Measurements from ENCODE around the gene SNX25. TPM values are rescaled to one million over a fixed set of nuclear protein-coding genes. Genes with fewer than 3 reads are reported as not detected.

Gene SNX25
- total RNA-seq, 1 experiment from 2014 or later = 17.2 TPM

DNA sequence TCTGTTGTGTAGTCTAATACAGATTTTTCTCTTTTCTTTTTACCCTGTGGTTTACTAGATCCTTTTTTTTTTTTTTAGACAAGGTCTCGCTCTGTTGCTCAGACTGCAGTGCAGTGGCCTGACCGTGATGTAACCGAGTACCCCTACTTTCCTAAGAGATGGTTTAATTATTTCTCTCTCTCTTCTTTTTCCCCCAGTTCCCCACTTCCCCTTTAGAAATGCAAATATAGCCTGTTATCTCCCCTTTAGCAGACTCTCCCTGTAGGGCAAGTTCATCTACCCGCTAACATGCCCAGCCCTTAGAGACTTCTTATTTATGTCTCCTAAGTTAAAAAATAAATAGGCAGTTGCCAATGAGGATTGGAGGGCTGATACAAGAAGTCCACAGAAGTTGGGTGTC lies 4.5 kb downstream of the SNX25 start:
- Histone ChIP-seq H3K27me3 (ENCODE audit: control insufficient read depth, insufficient read depth, low read length) (peaks cover 5% of the 10 kb centered on the region; the same call in 1 of the 2 replicates), H3K4me3 (ENCODE audit: insufficient read depth, low read depth, low read length) (no peak overlapping the region), H3K36me3 (replicated peaks; ENCODE audit: control insufficient read depth, insufficient read depth, low read length) (no peaks in the 10 kb centered on the region)
- DNase-seq = peak; percentile 30

DNA sequence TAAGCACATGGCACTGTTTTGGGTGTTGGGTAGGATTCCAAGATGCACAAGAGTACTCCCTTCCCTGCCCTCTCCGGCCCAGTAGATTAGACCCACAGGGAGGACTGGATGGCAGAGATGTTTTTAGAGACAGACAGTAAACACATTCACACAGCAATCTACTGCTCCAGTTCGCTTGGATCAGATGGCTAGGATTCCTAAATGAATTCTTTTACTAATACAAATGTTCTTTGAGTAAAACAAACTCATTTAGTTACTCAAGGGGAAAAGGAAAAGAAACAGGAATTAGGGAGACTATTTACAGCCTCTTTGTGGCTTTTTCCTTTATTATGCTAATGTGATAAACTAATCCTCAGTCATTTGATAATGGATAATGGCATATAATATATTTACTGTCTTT lies 5.9 kb downstream of the SNX25 start:
- Histone ChIP-seq H3K27me3 (ENCODE audit: control insufficient read depth, insufficient read depth, low read length) (peaks cover 5% of the 10 kb centered on the region; the same call in 1 of the 2 replicates), H3K4me3 (ENCODE audit: insufficient read depth, low read depth, low read length) (no peak overlapping the region), H3K36me3 (replicated peaks; ENCODE audit: control insufficient read depth, insufficient read depth, low read length) (no peaks in the 10 kb centered on the region)
- peak; percentile 42 for DNase-seq

DNA sequence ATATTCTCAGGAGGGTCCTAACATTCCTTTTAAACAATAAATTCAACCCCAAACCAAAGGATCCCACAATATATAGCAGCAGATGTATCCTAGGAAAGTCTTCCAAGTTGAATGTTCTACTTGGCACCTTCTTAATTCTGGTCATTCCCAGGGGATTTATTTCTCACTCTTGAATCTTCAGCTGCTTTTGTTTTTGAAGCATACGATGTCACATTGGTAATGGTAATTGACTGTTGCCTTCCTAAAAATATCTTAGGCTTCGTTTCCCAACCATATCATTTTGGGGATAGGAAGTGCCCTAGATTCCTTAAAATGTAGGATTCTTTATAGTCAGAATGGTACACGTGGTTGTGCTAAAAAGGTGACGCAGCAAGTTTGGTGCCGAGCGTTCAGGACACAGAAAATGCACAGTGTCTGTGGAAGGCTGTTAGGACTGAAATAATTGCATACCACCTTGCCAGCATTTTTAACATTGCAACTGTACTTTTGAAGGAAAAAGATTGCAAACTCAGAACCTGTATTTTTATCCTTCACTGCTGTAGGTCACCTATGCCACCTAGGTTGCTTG lies 8.1 kb downstream of the SNX25 start:
- H3K4me3 ChIP-seq (ENCODE audit: insufficient read depth, low read depth, low read length) = no peak overlapping the region
- DNase-seq = no peak
- H3K27me3 ChIP-seq (ENCODE audit: control insufficient read depth, insufficient read depth, low read length) = no peaks in the 10 kb centered on the region
- no peaks in the 10 kb centered on the region for H3K36me3 ChIP-seq (replicated peaks; ENCODE audit: control insufficient read depth, insufficient read depth, low read length)

DNA sequence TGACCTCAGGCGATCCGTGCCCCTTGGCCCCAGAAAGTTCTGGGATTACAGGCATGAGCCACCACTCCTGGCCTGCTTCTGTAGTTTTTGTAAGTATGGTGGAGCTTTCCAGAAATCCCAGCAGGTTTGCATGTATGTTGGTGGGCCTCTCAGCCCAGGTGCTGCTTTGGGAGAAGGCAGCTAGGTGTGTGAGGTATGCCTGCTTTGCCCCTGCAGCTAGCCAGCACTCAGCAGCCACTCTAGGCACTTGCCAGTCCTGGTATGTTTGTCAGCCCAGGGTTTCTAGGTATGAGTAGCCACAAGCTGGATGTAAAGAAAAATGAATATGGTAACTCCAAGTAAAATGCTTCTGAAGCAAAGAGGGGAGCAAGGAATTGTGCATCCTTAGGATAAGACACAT lies 8.9 kb downstream of the SNX25 start:
- Histone ChIP-seq H3K36me3 (replicated peaks; ENCODE audit: control insufficient read depth, insufficient read depth, low read length) (no peaks in the 10 kb centered on the region), H3K27me3 (ENCODE audit: control insufficient read depth, insufficient read depth, low read length) (no peaks in the 10 kb centered on the region), H3K4me3 (ENCODE audit: insufficient read depth, low read depth, low read length) (no peak overlapping the region)
- DNase-seq = no peak

DNA sequence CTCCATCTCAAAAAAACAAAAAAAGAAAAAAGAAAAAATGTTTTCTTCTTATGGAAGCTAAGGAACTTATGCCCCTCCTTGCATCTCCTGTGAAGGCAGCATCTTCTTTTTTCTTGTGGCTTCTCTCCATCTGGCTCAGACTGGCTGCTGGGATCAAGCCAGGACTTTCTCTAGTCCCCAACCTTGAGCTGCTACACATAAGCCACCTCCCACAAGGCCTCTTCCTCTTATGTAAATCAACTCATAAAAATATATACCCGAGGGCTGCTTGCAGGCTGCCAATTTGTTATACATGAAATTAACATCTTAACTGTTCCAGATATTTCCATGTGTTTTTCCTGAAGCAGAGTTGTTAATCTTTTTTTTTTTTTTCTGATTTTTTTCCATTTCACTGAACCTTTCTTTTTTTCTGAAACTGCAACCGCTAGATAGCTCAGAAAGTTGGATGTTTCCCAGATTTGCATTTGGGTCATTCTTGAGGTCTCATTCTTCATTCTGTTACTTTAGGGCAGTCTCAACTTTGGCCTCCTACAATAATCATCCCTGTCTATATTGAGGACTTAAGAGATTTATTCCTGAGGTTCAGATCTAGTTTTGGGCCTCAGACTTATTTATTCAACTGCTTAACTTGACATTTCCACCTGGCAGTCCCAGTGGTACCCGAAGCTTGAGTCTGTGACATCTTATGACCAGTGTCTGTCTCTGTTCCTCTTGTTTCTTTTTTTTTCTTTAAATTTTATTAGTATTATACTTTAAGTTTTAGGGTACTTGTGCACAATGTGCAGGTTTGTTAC lies 10.3 kb downstream of the SNX25 start:
- H3K4me3 ChIP-seq (ENCODE audit: insufficient read depth, low read depth, low read length) = no peak overlapping the region
- H3K36me3 ChIP-seq (replicated peaks; ENCODE audit: control insufficient read depth, insufficient read depth, low read length) = no peaks in the 10 kb centered on the region
- no peak for DNase-seq
- H3K27me3 ChIP-seq (ENCODE audit: control insufficient read depth, insufficient read depth, low read length) = no peaks in the 10 kb centered on the region

DNA sequence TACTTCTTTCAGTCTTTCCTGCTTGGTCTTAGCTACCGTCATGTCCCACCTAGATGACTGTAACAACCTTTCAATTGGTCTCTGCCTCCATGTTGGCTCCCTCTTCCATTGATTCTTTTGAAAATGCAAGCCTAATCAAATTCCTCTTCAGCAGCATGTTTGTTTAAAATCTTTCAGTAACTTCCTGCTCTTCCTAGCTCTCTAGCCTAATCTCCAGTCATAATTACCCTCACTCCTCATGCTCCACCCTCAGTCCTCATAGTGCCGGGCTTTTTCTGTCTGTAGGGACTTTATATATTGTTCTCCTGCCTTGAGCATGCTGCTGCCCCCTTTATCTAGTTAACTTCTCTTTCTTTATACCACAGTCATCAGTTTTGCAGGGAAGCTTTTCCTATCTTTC lies 12.1 kb downstream of the SNX25 start:
- DNase-seq = no peak
- no peak overlapping the region for H3K4me3 ChIP-seq (ENCODE audit: insufficient read depth, low read depth, low read length)
- H3K27me3 ChIP-seq (ENCODE audit: control insufficient read depth, insufficient read depth, low read length) = no peaks in the 10 kb centered on the region
- H3K36me3 ChIP-seq (replicated peaks; ENCODE audit: control insufficient read depth, insufficient read depth, low read length) = no peaks in the 10 kb centered on the region

DNA sequence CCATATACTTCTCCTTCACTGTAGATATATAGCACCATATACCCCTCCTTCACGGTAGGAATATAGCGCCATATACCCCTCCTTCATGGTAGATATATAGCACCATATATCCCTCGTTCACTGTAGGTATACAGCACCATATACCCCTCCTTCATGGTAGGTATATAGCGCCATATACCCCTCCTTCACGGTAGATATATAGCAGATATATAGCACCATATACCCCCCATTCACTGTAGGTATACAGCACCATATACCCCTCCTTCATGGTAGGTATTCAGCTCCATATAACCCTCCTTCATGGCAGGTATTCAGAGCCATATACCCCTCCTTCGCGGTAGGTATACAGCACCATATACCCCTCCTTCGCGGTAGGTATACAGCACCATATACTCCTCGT lies 12.5 kb downstream of the SNX25 start:
- H3K4me3 ChIP-seq (ENCODE audit: insufficient read depth, low read depth, low read length) = no peak overlapping the region
- no peak for DNase-seq
- H3K36me3 ChIP-seq (replicated peaks; ENCODE audit: control insufficient read depth, insufficient read depth, low read length) = no peaks in the 10 kb centered on the region
- H3K27me3 ChIP-seq (ENCODE audit: control insufficient read depth, insufficient read depth, low read length) = no peaks in the 10 kb centered on the region

DNA sequence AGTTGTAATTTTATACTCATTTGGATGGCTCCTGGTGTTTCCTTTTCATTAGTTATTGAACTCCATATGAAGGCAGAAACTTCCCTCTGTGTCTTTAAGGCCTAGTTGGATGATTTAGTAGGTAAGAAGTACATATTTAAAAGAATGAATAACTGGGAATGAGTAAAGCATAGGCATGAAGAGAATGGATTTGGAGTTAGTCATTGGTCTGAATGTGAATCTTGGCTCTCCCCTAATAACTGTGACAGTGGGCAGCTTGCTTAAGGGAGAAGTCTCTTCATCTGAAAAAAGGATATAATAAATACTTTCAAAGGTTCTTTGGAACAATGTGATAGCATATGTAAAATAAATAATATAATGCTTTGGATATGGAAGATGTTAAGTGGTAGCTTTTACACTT lies 13.2 kb downstream of the SNX25 start:
- DNase-seq = no peak
- Histone ChIP-seq H3K27me3 (ENCODE audit: control insufficient read depth, insufficient read depth, low read length) (no peaks in the 10 kb centered on the region), H3K36me3 (replicated peaks; ENCODE audit: control insufficient read depth, insufficient read depth, low read length) (no peaks in the 10 kb centered on the region), H3K4me3 (ENCODE audit: insufficient read depth, low read depth, low read length) (no peak overlapping the region)

DNA sequence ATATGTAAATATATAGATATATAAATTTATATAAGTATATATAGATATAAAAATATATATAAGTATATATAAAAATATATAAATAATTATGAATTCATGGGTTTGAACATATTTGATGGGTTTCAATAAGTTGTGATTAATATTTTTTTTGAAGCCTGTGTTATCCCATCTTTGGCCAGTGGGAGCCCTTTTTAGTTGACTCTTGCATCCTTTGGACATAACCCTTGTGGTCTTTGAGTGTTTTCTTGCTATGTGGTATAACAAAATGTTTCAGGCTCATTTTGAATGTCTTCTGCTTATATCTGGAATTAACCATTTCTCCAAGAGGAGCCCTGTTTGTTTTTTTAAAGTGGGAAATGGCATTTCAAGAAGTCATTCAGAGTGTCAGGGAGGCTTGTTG lies 15.2 kb downstream of the SNX25 start:
- no peak for DNase-seq
- H3K36me3 ChIP-seq (replicated peaks; ENCODE audit: control insufficient read depth, insufficient read depth, low read length) = no peaks in the 10 kb centered on the region
- no peaks in the 10 kb centered on the region for H3K27me3 ChIP-seq (ENCODE audit: control insufficient read depth, insufficient read depth, low read length)

DNA sequence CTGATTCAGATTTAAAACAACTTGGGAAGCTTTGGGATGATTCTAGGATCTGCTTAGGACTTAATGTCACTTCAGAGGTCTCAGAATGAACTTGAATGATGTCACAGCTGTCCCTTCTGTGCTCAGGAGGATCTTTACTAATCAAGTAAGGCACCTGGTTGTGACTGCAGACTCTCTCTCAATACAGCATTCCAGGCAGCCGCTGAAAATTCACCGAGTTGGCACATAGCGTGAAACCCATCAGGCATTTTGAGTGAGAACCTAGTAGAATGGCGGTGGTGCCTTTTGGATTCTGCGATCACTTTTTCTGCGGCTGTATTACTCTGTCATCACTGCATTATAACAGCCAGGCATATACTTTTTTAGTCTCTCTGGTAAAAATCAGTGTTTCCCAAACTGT lies 16.5 kb downstream of the SNX25 start:
- Histone ChIP-seq H3K36me3 (replicated peaks; ENCODE audit: control insufficient read depth, insufficient read depth, low read length) (no peaks in the 10 kb centered on the region), H3K27me3 (ENCODE audit: control insufficient read depth, insufficient read depth, low read length) (no peaks in the 10 kb centered on the region), H3K4me3 (ENCODE audit: insufficient read depth, low read depth, low read length) (no peak overlapping the region)
- DNase-seq = no peak

More for the DNA sequence above, 15.2 kb downstream of the SNX25 start:
- no peak overlapping the region for H3K4me3 ChIP-seq (ENCODE audit: insufficient read depth, low read depth, low read length)

DNA sequence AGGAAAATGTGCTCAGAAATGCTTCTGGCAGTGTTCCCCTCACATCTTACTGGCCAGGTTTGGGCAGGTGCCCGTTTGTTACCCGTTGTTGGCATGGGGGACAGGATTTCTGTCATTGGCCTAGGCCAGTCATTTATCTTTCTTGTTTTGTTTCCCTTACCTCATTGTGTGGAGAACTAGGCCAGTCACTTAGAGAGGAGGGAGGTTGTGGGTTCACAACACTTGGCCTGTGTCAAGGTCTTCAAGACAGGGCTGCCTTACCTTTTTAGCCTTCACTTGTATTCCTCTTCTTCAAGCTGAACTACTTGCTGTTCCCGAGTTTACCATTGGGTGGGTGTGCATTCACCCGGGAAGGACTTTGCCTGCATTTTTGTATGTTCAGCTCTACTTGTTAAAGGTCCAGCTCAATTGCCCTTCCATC lies 17.7 kb downstream of the SNX25 start:
- no peaks in the 10 kb centered on the region for H3K27me3 ChIP-seq (ENCODE audit: control insufficient read depth, insufficient read depth, low read length)
- no peaks in the 10 kb centered on the region for H3K36me3 ChIP-seq (replicated peaks; ENCODE audit: control insufficient read depth, insufficient read depth, low read length)
- no peak overlapping the region for H3K4me3 ChIP-seq (ENCODE audit: insufficient read depth, low read depth, low read length)
- DNase-seq = no peak

DNA sequence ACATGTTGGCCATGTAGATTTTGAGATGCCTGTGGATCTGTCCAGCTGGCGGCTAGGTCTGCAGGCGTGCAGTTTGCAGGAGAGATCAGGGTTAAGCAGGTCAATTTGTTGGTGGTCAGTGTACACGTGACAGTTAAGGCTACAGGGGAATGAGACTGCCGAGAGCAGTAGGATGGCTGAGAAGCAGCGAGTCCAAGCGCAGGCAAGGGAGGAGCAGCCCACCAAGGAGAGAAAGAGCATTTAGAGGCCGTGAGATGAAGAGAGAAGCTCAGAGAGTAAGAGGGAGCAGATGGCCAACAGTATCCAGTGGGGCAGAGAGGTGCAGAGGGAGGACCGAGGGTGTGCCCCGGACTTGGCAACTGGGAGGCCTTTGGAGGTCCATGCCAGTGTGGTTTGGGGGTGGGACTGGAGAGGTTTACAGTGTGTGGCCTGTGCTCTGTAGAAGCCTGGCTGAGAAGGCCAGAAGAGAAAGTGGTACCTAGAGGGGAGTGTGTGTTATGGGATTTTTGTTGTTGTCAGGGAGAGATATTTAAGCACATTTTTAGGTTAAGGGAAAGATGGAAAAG lies 18.4 kb downstream of the SNX25 start:
- no peak overlapping the region for H3K4me3 ChIP-seq (ENCODE audit: insufficient read depth, low read depth, low read length)
- DNase-seq = no peak
- no peaks in the 10 kb centered on the region for H3K36me3 ChIP-seq (replicated peaks; ENCODE audit: control insufficient read depth, insufficient read depth, low read length)
- no peaks in the 10 kb centered on the region for H3K27me3 ChIP-seq (ENCODE audit: control insufficient read depth, insufficient read depth, low read length)

DNA sequence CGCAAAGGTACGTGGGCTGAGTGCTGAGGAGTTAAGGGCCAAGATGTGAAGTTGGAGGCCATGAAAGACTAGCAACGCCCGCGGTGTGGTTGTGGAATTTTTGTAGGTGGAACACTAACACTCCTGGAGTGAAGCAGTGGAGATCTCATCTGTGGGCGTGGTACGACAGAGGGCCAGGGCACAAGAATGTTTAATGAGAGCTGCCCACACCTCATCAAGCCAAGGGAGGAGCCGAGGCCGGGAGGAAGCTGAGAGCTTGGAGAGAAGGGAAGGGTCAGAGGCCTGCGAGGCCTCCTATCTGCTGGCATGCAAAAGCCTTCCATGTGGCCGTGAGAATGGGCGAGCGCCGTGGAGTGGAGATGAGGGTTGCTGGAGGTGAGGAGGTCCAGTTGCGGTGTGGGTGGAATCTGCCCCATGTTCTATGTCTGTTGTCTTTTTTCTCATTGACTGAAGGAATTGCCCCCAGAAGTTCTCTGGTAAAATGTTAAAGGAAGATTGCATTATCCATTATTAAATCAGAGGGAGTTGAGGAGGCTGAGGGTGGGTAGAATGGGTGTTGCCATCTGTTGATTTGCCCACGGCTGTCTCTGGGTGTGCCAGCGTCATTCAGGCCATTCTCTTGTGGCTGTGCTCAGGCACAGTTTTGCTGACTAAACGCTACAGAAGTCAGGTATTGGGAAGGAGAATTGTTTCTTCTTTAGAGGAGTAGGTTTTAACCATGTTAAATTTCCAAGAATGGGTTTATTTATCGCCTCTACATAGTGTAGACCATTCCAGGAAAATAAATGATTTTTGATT lies 19.8 kb downstream of the SNX25 start:
- Histone ChIP-seq H3K4me3 (ENCODE audit: insufficient read depth, low read depth, low read length) (no peak overlapping the region), H3K27me3 (ENCODE audit: control insufficient read depth, insufficient read depth, low read length) (no peaks in the 10 kb centered on the region), H3K36me3 (replicated peaks; ENCODE audit: control insufficient read depth, insufficient read depth, low read length) (no peaks in the 10 kb centered on the region)
- DNase-seq = no peak

DNA sequence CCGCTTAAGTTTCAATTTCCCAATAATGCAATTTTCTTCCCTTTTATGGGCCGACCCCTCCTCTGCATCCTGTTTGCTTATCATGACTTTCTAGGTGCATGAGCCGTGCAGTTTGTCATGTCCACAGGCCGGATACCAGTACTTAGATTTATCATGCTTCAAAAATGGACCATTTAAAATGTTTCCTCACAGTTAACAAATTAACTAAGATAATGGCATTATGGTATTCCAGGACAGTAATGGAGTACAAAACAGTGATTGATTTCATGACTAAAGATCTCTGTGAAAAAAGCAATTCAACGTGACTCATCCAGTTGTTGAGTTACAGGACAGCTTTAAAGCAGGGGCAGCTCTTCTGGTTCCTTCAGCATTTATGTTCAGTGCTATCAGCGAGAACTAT lies 23.0 kb downstream of the SNX25 start:
- no peaks in the 10 kb centered on the region for H3K36me3 ChIP-seq (replicated peaks; ENCODE audit: control insufficient read depth, insufficient read depth, low read length)
- no peak for DNase-seq
- H3K27me3 ChIP-seq (ENCODE audit: control insufficient read depth, insufficient read depth, low read length) = no peaks in the 10 kb centered on the region
- no peak overlapping the region for H3K4me3 ChIP-seq (ENCODE audit: insufficient read depth, low read depth, low read length)
